Thoracic aorta (tissue), 2 donors: ENCODE data around the gene UIMC1. TPM values are rescaled to one million over a fixed set of nuclear protein-coding genes. Genes with fewer than 3 reads are reported as not detected.

ENCODE experiments used
- ATAC-seq: fragments of 150-250 bp; one replicate; pipeline ENCODE4 v1.8.0; 2017; ENCODE audit warnings: low read depth; ENCODE audit not compliant: insufficient number of reproducible peaks, low FRiP score
- DNase-seq: peaks from one replicate; pipeline ENCODE4 v3.0.0-alpha.2; 2020; ENCODE audit warnings: low spot score
- H3K27ac ChIP-seq, 2 donors: fragments of 200-600 bp; sonication (generic); 1 replicate in 1 of 2; 2 replicates in 1 of 2; pipeline ENCODE4 v1.5.1; 2016; ENCODE audit warnings: mild to moderate bottlenecking in 2 of 2, moderate library complexity in 2 of 2
- H3K27me3 ChIP-seq: fragments of 200-600 bp; sonication (generic); replicated peaks from 2 replicates; pipeline ENCODE4 v1.6.0; 2016; ENCODE audit warnings: mild to moderate bottlenecking; ENCODE audit not compliant: insufficient read depth
- H3K36me3 ChIP-seq: fragments of 200-600 bp; sonication (generic); one replicate; pipeline ENCODE4 v1.5.1; 2016
- H3K4me1 ChIP-seq, 2 donors: fragments of 200-600 bp; sonication (generic); 1 replicate in 1 of 2; 2 replicates in 1 of 2; pipeline versions ENCODE4 v1.5.1 to v1.6.0; 2016; ENCODE audit warnings: low read depth in 2 of 2, mild to moderate bottlenecking in 1 of 2; ENCODE audit not compliant: control insufficient read depth in 1 of 2
- H3K4me3 ChIP-seq: fragments of 200-600 bp; sonication (generic); 2 replicates; pipeline ENCODE4 v1.5.1; 2016; ENCODE audit warnings: mild to moderate bottlenecking
- H3K9me3 ChIP-seq: fragments of 200-600 bp; sonication (generic); 2 replicates; pipeline ENCODE4 v1.5.1; 2016
- CTCF ChIP-seq: fragments of 200-600 bp; sonication (generic); IDR thresholded peaks from one replicate; pipeline ENCODE4 v1.5.1; 2019; ENCODE audit warnings: antibody characterized with exemption
- total RNA-seq, 2 donors: library from RNA; depleted of rRNA; stranded (reverse); fragments of >200 nt; gene quantifications; one replicate each; pipeline versions ENCODE4 v1.1.0 to v1.2.3, GENCODE V29; 2016

The UIMC1 gene
- total RNA-seq, 2 donors from 2014 or later = 27.3 to 40.9 TPM

DNA sequence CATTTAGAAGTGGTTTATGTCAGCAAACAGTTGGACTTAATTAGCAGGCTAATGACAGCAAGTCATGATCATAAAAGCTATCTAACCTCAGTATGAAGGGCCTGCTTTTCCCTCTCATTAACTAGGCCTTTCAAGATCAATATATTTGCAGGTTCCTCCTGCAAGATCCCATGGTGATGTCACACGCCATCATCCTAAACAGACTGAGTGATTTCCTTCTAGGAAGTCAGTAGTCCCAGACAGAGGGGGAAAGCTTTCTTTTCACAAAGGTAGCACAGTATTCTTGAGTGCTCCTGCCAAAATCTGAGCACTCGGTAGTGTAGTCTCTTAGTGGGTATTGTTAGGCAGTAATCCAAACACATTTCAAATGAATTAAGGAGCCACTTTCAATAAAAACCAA is 52.5 kb downstream of the UIMC1 start:
- Histone ChIP-seq H3K36me3 (peaks cover 21% of the 10 kb centered on the region), H3K4me1 (no peaks in the 10 kb centered on the region), H3K27ac (no peak overlapping the region), H3K27me3 (no peaks in the 10 kb centered on the region), H3K4me3 (no peak overlapping the region), H3K9me3 (no peaks in the 10 kb centered on the region)
- ATAC-seq (no peak), DNase-seq (no peak)
- TF ChIP-seq CTCF = no peak

GRCh38 chr5:176952531-176953193 is 53.9 kb downstream of the UIMC1 start:
- Histone ChIP-seq H3K9me3 (no peaks in the 10 kb centered on the region), H3K27me3 (no peaks in the 10 kb centered on the region), H3K4me3 (no peak overlapping the region), H3K27ac (no peak overlapping the region), H3K36me3 (peaks cover 22% of the 10 kb centered on the region), H3K4me1 (no peaks in the 10 kb centered on the region)
- ATAC-seq (no peak), DNase-seq (no peak)
- TF ChIP-seq CTCF = no peak

DNA sequence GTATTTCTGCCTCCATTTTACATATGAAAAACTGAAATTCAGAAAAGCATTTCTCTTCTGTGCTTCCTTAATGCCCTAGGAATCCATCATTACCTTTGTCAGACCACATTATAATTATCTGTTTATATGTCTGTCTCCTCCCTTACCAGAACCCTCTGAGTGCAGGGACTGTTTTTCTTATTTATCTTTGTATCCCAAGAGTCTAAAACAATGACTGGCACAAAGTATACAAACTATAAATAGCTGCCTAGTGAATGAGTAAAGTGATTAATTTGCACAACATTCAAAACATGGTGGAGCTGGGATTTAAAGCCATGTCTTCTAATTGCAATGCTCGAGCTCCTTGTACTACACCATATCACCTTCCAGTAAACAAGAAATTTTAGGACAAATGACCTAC is 58.1 kb downstream of the UIMC1 start:
- Histone ChIP-seq H3K27ac (no peak overlapping the region), H3K4me1 (no peaks in the 10 kb centered on the region), H3K27me3 (no peaks in the 10 kb centered on the region), H3K9me3 (no peaks in the 10 kb centered on the region), H3K4me3 (no peak overlapping the region), H3K36me3 (peaks cover 25% of the 10 kb centered on the region)
- TF ChIP-seq CTCF = no peak
- DNase-seq (no peak), ATAC-seq (no peak)

DNA sequence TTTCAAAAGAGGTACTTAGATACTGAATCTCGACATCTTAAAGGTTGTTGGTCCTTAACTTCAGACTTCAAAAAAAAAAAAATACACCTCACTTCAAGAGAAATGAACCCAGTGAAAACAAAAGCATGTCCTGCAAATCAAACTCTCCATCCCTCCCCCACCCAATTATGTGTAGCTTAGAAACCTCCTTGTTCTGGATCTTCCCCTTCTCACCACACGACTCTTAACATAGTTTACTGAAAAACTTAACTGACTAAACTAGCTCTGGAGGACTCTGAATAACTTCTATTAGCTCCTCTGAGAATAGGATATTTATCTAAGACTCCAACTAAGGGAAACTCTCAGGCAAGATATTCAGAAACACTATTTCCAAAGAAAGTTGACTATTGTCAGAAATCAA is 58.7 kb downstream of the UIMC1 start:
- no peak overlapping the region for H3K27ac ChIP-seq
- H3K4me1 ChIP-seq = no peaks in the 10 kb centered on the region
- DNase-seq (no peak), ATAC-seq (no peak)
- peaks cover 25% of the 10 kb centered on the region for H3K36me3 ChIP-seq
- H3K4me3 ChIP-seq = no peak overlapping the region
- no peaks in the 10 kb centered on the region for H3K9me3 ChIP-seq
- TF ChIP-seq CTCF = no peak
- no peaks in the 10 kb centered on the region for H3K27me3 ChIP-seq

GRCh38 chr5:176944268-176944667 is 62.3 kb downstream of the UIMC1 start:
- H3K27ac ChIP-seq = no peak overlapping the region
- H3K4me1 ChIP-seq = no peaks in the 10 kb centered on the region
- H3K27me3 ChIP-seq = no peaks in the 10 kb centered on the region
- H3K4me3 ChIP-seq = no peak overlapping the region
- H3K36me3 ChIP-seq = peaks cover 19% of the 10 kb centered on the region
- no peak for ATAC-seq
- H3K9me3 ChIP-seq = no peaks in the 10 kb centered on the region
- DNase-seq = no peak
- TF ChIP-seq CTCF = no peak
